ENCODE data around the gene TMEM9. TPM values are rescaled to one million over a fixed set of nuclear protein-coding genes. Genes with fewer than 3 reads are reported as not detected.
A peak's percentile ranks its signal among the peaks of the same experiment; 100 is the strongest.

TMEM9 gene
- total RNA-seq, 1 donor from 2014 or later = 109 TPM

- Histone ChIP-seq H2AFZ (replicated peaks) (no peak overlapping the region), H3K4me2 (no peak overlapping the region), H3K36me3 (no peaks in the 10 kb centered on the region), H3K27ac (no peak overlapping the region), H3K79me2 (ENCODE audit: low read depth) (no peaks in the 10 kb centered on the region), H3K9ac (no peak overlapping the region), H4K20me1 (ENCODE audit: low read depth) (peaks cover 39% of the 10 kb centered on the region), H3K27me3 (no peaks in the 10 kb centered on the region), H3K4me1 (peaks cover 5% of the 10 kb centered on the region), H3F3A (ENCODE audit: low read depth) (no peaks in the 10 kb centered on the region), H3K4me3 (no peak overlapping the region), H3K9me3 (ENCODE audit: low read depth) (no peaks in the 10 kb centered on the region)
- peaks cover 40% of the 10 kb centered on the region for H3K36me3 Mint-ChIP-seq
- H3K27me3 Mint-ChIP-seq (ENCODE audit: insufficient read depth, low read depth) = peaks cover 8% of the 10 kb centered on the region
- peak overlapping the region; percentile 44 for H3K4me3 Mint-ChIP-seq
- H3K9me3 Mint-ChIP-seq = no peaks in the 10 kb centered on the region
- peak overlapping the region; percentile 55 for H3K27ac Mint-ChIP-seq
- no peak for DNase-seq (ENCODE audit: low spot score)
- no peak for TF ChIP-seq CTCF (IDR thresholded peaks at IDR 0.05)
- no peak for TF ChIP-seq EZH2phosphoT487 (IDR thresholded peaks at IDR 0.05)
- no peak for TF ChIP-seq EZH2 (IDR thresholded peaks at IDR 0.05)
- H3K4me1 Mint-ChIP-seq = peaks cover 9% of the 10 kb centered on the region
Measured at GRCh38 chr1:201143726-201144635, 10.3 kb downstream of the TMEM9 start.

GRCh38 chr1:201142849-201143725 is 11.2 kb downstream of the TMEM9 start:
- H3K9ac ChIP-seq = no peak overlapping the region
- no peaks in the 10 kb centered on the region for H3F3A ChIP-seq (ENCODE audit: low read depth)
- H3K27me3 Mint-ChIP-seq (ENCODE audit: insufficient read depth, low read depth) = peaks cover 8% of the 10 kb centered on the region
- H4K20me1 ChIP-seq (ENCODE audit: low read depth) = peaks cover 30% of the 10 kb centered on the region
- peaks cover 5% of the 10 kb centered on the region for H3K4me1 ChIP-seq
- no peaks in the 10 kb centered on the region for H3K36me3 ChIP-seq
- no peaks in the 10 kb centered on the region for H3K9me3 Mint-ChIP-seq
- H3K4me3 ChIP-seq = no peak overlapping the region
- no peak overlapping the region for H3K27ac Mint-ChIP-seq
- H3K4me1 Mint-ChIP-seq = peaks cover 9% of the 10 kb centered on the region
- H3K4me2 ChIP-seq = no peak overlapping the region
- no peak overlapping the region for H3K4me3 Mint-ChIP-seq
- H3K36me3 Mint-ChIP-seq = peaks cover 40% of the 10 kb centered on the region
- no peak overlapping the region for H2AFZ ChIP-seq (replicated peaks)
- no peaks in the 10 kb centered on the region for H3K9me3 ChIP-seq (ENCODE audit: low read depth)
- H3K27ac ChIP-seq = no peak overlapping the region
- TF ChIP-seq CTCF (IDR thresholded peaks at IDR 0.05) (no peak), EZH2phosphoT487 (IDR thresholded peaks at IDR 0.05) (no peak)
- H3K27me3 ChIP-seq = no peaks in the 10 kb centered on the region
- no peak for DNase-seq (ENCODE audit: low spot score)
- H3K79me2 ChIP-seq (ENCODE audit: low read depth) = no peaks in the 10 kb centered on the region

DNA sequence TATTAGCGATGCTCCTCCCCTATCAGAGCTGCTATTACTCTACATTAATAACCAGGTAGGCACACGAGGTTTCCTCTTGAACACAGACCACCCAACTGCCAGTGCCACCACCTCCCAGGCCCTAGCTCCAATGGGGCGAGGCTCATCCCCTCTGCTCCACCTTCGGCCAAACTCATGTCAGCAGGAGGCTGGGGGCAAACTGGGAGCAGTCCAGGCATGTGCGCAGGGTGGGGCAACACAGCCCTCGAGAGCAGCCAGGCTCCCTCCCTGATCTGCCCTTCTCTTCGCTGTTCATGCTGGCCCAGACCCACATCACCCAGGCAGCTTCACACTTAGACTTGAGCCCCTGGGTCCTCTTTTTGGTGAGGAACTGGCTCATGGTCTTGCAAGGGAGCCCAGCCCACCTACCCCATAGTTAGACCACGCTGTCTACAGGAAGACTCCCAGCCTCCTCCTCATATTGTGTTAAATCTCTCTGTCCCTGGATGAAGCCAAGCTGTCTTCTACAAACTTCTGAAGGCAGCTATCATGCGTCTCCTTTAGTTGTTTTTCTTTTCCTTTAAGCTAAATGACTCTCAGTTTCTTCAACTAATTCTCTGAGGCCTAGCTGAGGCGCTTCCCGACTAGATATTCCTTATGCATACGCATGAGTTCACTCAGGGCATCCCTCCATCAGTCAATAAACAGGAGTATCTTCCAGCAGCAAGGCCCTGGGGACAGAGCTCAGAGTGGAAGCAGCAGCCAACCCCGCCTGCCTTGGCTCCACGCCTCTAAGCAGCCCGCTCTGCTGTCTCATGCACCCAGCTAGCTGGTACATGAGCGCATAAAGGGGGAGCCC is 12.0 kb downstream of the TMEM9 start:
- no peak for TF ChIP-seq CTCF (IDR thresholded peaks at IDR 0.05)
- TF ChIP-seq EZH2 (IDR thresholded peaks at IDR 0.05) = no peak
- TF ChIP-seq EZH2phosphoT487 (IDR thresholded peaks at IDR 0.05) = no peak
- Histone ChIP-seq H3K4me1 (peaks cover 5% of the 10 kb centered on the region), H3K27ac (no peak overlapping the region), H3K79me2 (ENCODE audit: low read depth) (no peaks in the 10 kb centered on the region), H3K36me3 (no peaks in the 10 kb centered on the region), H3F3A (ENCODE audit: low read depth) (no peaks in the 10 kb centered on the region), H3K9me3 (ENCODE audit: low read depth) (no peaks in the 10 kb centered on the region), H4K20me1 (ENCODE audit: low read depth) (peaks cover 22% of the 10 kb centered on the region), H3K4me3 (no peak overlapping the region), H3K27me3 (no peaks in the 10 kb centered on the region), H2AFZ (replicated peaks) (no peak overlapping the region), H3K9ac (no peak overlapping the region), H3K4me2 (no peak overlapping the region)
- Mint-ChIP-seq H3K4me3 (no peak overlapping the region), H3K9me3 (no peaks in the 10 kb centered on the region), H3K36me3 (peaks cover 35% of the 10 kb centered on the region), H3K4me1 (peaks cover 9% of the 10 kb centered on the region), H3K27ac (no peak overlapping the region), H3K27me3 (ENCODE audit: insufficient read depth, low read depth) (peaks cover 8% of the 10 kb centered on the region)
- no peak for DNase-seq (ENCODE audit: low spot score)

Measured in neural progenitor cell (in vitro differentiated cells).